Activated CD8-positive, alpha-beta memory T cell treated with anti-CD3 and anti-CD28 coated beads for 24 hours (primary cell): ENCODE measurements around the gene ZBTB11.
"Not testable (repeated sequence)": the region's sequence is repeated elsewhere in the genome, so short reads cannot be mapped to it uniquely, and the experiment has no call there.

Source experiments
- DNase-seq: peaks from one replicate; pipeline ENCODE4 v3.0.0-alpha.2; 2020

Gene ZBTB11

GRCh38 chr3:101605398-101605797 is 71.5 kb downstream of the ZBTB11 start:
- DNase-seq: not testable (repeated sequence)

- no peak for DNase-seq
Measured at GRCh38 chr3:101603184-101603583, 73.7 kb downstream of the ZBTB11 start.

GRCh38 chr3:101602731-101603130 is 74.2 kb downstream of the ZBTB11 start:
- no peak for DNase-seq
